Measurements from ENCODE around the gene INAFM2. TPM values are rescaled to one million over a fixed set of nuclear protein-coding genes. Genes with fewer than 3 reads are reported as not detected.

The INAFM2 gene
- total RNA-seq, 1 donor from 2014 or later = 13.5 TPM

DNA sequence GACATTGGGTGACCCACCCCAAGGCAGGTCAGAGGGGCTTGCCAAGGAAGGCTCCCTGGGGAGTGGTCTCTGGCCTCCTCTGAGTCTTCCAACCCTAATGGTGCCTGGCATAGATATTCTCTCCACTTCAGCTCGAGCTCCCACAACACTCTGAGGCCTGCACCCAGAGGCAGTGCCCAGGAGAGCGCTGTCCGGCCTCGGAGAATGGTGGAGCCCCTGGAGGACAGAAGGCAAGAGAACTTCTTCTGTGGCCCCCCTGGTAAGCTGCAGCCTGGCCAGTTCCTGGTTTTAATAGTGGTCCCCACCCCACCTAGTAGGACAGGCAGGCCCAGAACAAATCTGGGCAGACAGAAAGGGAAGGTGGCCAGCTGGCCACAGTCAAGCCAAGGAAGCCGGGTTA lies 41.5 kb downstream of the INAFM2 start:
- DNase-seq (ENCODE audit: low read depth) = no peak

DNA sequence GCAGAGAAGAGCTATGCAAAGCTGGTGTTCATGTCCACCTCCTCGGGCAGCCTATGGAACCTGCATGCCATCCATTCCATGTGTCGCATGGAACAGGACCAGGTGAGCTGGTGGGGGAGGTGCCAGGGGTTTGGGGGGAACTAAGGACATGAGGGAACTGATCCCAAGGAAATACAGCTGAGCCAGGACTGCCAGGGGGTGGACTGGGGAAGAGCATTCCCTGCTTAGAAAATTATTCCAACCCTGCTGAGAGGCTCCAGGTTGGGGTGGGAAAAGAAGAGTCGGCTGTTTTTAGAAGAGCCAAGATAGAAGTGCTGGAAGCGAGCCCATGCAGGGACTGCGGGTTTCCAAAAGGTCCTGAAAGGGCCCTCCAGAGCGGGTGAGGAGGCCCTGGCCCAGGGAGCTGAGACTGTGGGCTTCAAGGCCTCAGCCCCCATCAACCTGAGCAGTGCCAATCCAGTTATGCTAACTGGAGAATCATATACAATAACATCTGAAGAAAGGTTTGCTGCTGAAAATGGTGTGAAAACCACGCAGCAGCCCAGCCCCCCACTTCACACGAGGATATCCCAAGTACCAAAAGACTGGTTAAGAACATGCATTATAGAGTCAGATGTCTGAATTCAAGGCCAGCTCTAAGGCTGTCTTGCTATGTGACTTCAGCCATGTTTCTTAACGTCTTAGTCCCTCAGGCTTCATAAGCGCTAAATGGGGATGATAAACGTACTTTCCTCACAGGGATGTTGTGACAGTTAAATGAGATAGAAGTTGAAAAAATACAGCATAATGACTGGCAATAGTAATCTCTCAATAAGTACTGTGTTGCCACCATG lies 42.3 kb downstream of the INAFM2 start:
- DNase-seq (ENCODE audit: low read depth) = no peak

DNA sequence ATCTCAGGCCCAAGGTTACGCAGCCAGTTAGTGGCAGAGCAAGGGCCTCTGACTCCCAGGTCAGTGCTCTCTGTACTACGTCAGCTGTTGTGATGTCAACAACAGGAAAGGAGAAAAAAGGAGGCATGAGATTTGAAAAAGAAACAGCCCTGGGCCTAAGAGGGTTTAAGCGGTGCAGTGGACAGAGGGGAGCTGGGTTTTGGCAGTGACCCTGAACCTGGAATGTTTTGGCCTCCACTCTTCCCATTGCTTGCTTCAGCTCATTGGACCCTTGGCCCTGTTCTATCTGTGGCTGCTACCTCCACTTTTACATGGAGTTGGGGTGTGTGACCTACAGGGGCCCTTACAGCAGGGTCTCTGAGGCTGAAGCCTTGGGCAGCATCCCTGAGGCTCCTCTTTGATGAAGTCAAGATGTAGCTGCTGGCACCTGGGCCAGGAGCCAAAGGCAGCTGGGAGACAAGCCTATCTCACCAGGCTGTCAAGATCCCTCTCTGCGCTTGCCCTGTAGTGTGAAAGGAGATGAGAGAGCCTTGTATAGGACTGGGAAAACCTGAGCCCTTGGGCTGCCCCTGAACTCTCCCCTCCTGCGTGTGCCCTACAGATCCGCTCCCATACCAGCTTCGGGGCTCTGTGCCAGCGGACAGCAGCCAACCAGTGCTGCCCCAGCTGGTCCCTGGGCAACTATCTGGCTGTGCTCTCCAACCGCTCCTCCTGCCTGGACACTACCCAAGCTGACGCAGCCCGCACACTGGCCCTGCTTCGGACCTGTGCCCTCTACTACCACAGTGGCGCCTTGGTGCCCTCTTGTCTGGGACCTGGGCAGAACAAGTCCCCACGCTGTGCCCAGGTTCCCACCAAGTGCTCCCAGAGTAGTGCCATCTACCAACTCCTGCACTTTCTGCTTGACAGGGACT lies 43.2 kb downstream of the INAFM2 start:
- DNase-seq (ENCODE audit: low read depth) = no peak

DNA sequence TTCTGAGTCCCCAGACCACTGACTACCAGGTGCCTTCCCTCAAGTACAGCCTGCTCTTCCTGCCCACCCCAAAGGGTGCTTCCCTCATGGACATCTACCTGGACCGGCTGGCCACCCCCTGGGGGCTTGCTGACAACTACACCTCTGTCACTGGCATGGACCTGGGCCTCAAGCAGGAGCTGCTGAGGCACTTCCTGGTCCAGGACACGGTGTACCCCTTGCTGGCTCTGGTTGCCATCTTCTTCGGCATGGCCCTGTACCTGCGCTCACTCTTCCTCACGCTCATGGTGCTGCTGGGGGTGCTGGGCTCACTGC lies 43.8 kb downstream of the INAFM2 start:
- DNase-seq (ENCODE audit: low read depth) = no peak

DNA sequence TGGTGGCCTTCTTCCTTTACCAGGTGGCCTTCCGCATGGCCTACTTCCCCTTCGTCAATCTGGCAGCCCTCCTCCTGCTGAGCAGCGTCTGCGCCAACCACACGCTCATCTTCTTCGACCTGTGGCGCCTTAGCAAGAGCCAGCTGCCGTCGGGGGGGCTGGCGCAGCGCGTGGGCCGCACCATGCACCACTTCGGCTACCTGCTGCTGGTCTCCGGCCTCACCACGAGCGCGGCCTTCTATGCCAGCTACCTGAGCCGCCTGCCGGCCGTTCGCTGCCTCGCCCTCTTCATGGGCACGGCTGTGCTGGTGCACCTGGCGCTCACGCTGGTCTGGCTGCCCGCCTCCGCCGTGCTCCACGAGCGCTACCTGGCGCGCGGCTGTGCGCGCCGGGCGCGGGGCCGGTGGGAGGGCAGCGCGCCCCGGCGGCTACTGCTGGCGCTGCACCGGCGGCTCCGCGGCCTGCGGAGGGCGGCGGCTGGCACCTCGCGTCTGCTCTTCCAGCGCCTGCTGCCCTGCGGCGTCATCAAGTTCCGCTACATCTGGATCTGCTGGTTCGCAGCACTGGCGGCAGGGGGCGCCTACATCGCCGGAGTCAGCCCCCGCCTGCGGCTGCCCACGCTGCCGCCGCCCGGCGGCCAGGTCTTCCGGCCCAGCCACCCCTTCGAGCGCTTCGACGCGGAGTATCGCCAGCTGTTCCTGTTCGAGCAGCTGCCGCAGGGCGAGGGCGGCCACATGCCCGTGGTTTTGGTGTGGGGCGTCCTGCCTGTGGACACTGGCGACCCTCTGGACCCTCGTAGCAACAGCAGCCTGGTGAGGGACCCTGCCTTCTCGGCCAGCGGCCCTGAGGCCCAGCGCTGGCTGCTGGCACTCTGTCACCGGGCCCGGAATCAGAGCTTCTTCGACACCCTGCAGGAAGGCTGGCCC lies 44.5 kb downstream of the INAFM2 start:
- peak; percentile 72 for DNase-seq (ENCODE audit: low read depth)

DNA sequence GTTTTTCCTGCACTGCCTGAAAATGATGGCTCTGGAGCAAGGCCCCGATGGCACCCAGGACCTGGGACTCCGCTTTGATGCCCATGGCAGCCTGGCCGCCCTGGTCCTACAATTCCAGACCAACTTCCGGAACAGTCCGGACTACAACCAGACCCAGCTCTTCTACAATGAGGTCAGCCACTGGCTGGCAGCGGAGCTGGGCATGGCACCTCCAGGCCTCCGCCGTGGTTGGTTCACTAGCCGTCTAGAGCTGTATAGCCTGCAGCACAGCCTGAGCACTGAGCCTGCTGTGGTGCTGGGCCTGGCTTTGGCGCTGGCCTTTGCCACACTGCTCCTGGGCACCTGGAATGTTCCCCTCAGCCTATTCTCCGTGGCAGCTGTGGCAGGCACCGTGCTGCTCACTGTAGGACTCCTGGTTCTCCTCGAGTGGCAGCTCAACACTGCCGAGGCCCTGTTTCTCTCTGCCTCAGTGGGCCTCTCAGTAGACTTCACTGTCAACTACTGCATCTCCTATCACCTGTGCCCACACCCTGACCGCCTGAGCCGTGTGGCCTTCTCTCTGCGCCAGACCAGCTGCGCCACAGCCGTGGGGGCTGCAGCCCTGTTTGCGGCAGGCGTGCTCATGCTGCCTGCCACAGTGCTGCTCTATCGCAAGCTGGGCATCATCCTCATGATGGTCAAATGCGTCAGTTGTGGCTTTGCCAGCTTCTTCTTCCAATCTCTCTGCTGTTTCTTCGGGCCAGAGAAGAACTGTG lies 45.4 kb downstream of the INAFM2 start:
- no peak for DNase-seq (ENCODE audit: low read depth)

DNA sequence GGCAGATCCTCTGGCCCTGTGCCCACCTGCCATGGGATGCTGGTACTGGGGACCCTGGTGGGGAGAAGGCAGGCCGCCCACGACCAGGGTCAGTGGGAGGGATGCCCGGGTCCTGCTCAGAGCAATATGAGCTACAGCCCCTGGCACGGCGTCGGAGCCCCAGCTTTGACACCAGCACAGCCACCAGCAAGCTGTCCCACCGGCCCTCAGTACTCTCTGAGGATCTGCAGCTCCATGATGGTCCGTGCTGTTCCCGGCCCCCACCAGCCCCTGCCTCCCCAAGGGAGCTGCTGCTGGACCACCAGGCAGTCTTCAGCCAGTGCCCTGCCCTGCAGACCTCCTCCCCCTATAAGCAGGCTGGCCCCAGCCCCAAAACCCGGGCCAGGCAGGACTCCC lies 46.0 kb downstream of the INAFM2 start:
- no peak for DNase-seq (ENCODE audit: low read depth)

DNA sequence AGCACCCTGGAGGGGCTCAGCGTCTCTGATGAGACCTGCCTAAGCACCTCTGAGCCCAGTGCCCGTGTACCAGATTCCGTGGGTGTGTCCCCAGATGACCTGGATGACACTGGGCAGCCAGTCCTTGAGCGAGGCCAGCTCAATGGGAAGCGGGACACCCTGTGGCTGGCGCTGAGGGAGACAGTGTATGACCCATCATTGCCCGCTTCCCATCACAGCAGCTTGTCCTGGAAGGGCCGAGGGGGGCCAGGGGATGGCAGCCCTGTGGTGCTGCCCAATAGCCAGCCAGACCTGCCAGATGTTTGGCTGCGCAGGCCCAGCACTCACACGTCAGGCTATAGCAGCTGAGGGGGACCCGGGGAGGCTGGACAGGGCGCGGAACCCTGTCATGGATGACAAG lies 46.5 kb downstream of the INAFM2 start:
- no peak for DNase-seq (ENCODE audit: low read depth)

DNA sequence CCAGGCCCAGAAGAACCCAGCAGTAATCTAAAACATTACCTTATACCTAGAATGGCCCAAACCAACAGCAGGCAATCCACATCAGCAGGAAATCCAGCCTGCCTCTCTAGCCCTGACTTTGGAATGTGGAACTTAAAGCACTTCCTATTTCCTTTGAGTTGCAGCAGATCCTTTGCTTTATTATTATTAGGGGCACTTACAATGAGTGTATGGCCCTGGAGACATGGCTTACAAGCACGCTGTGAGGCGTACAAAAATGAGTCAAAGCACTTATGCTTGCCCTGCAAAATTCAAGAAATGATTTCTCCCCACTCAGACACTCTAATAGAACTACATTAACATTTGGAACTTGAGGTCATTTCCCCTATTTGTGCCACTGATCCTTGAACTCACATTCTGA lies 49.5 kb downstream of the INAFM2 start:
- no peak for DNase-seq (ENCODE audit: low read depth)

Other genes with a start within 250 kb of the INAFM2 start
- gene BMF, start 214.8 kb upstream of the INAFM2 start, total RNA-seq = 10.8 and 27.2 TPM in 2 replicates
- gene BUB1B, start 162.6 kb upstream of the INAFM2 start, total RNA-seq = 1.8 and 11.6 TPM in 2 replicates
- 3.4 and 6.1 TPM in 2 replicates for gene PAK6, start 84.6 kb upstream of the INAFM2 start, total RNA-seq
- 0.05 TPM in 1 of 2 replicates, not detected in the other for gene ANKRD63, start 40.6 kb upstream of the INAFM2 start, total RNA-seq
- 0.52 TPM in 1 of 2 replicates, not detected in the other for gene PLCB2, start 15.8 kb upstream of the INAFM2 start, total RNA-seq
- gene CCDC9B, start 17.2 kb downstream of the INAFM2 start, total RNA-seq = 59.2 and 165 TPM in 2 replicates
- not detected in 2 replicates for gene PHGR1, start 27.3 kb downstream of the INAFM2 start, total RNA-seq
- gene DISP2, start 34.5 kb downstream of the INAFM2 start, total RNA-seq = 0.17 and 0.25 TPM in 2 replicates
- 34.2 and 58.5 TPM in 2 replicates for gene KNSTRN, start 59.0 kb downstream of the INAFM2 start, total RNA-seq
- 37.5 and 68.8 TPM in 2 replicates for gene IVD, start 82.1 kb downstream of the INAFM2 start, total RNA-seq
- gene BAHD1, start 117.3 kb downstream of the INAFM2 start, total RNA-seq = 6.8 and 17.5 TPM in 2 replicates
- 5.2 and 18.5 TPM in 2 replicates for gene CHST14, start 147.3 kb downstream of the INAFM2 start, total RNA-seq
- 25.6 and 29.2 TPM in 2 replicates for gene CCDC32, start 241.3 kb downstream of the INAFM2 start, total RNA-seq
- 12.7 and 17.7 TPM in 2 replicates for gene RPUSD2, start 245.6 kb downstream of the INAFM2 start, total RNA-seq

All from renal cortical epithelial cell (primary cell).